DMS 273 (cell line): ENCODE results near the gene TMEM143.

Source experiments
- DNase-seq: peaks from one replicate; lab custom pipeline; 2025; ENCODE audit not compliant: unreplicated experiment; lab: John Stamatoyannopoulos, UW

Gene TMEM143

GRCh38 chr19:48361912-48362311 lies 1.8 kb downstream of the TMEM143 start:
- no peak for DNase-seq

- DNase-seq, result no peak
Measured at GRCh38 chr19:48359123-48359522, 4.6 kb downstream of the TMEM143 start.

GRCh38 chr19:48355365-48355954 lies 8.3 kb downstream of the TMEM143 start:
- no peak for DNase-seq

- no peak for DNase-seq
Measured at GRCh38 chr19:48354332-48354992, 9.3 kb downstream of the TMEM143 start.

GRCh38 chr19:48353677-48354076 lies 10.1 kb downstream of the TMEM143 start:
- DNase-seq, result no peak

- peak; percentile 92 for DNase-seq
Measured at GRCh38 chr19:48351341-48351752, 12.4 kb downstream of the TMEM143 start.

GRCh38 chr19:48350856-48351255 lies 12.9 kb downstream of the TMEM143 start:
- DNase-seq, result peak; percentile 92

GRCh38 chr19:48348737-48349136 lies 15.0 kb downstream of the TMEM143 start:
- DNase-seq, result no peak

- peak; percentile 42 for DNase-seq
Measured at GRCh38 chr19:48348045-48348444, 15.7 kb downstream of the TMEM143 start.

- no peak for DNase-seq
Measured at GRCh38 chr19:48346191-48346590, 17.5 kb downstream of the TMEM143 start.

- DNase-seq, result peak; percentile 85
Measured at GRCh38 chr19:48344892-48345291, 18.8 kb downstream of the TMEM143 start.

- DNase-seq, result peak; percentile 61
Measured at GRCh38 chr19:48342841-48343540, 20.7 kb downstream of the TMEM143 start.

GRCh38 chr19:48342414-48342738 lies 21.4 kb downstream of the TMEM143 start:
- no peak for DNase-seq

- DNase-seq, result no peak
Measured at GRCh38 chr19:48341515-48342413, 22.0 kb downstream of the TMEM143 start.

- DNase-seq, result peak; percentile 100
Measured at GRCh38 chr19:48340995-48341394, 22.7 kb downstream of the TMEM143 start.

- no peak for DNase-seq
Measured at GRCh38 chr19:48338802-48339503, 24.8 kb downstream of the TMEM143 start.

- DNase-seq, result no peak
Measured at GRCh38 chr19:48338253-48338755, 25.4 kb downstream of the TMEM143 start.

GRCh38 chr19:48333467-48334384 lies 30.0 kb downstream of the TMEM143 start:
- peak; percentile 99 for DNase-seq

GRCh38 chr19:48332662-48333466 lies 30.9 kb downstream of the TMEM143 start:
- DNase-seq, result peak; percentile 100
